ENCODE measurements around the gene TRPM8.
A peak's percentile ranks its signal among the peaks of the same experiment; 100 is the strongest.
"Not testable (repeated sequence)": the region's sequence is repeated elsewhere in the genome, so short reads cannot be mapped to it uniquely, and the experiment has no call there.

The TRPM8 gene

GRCh38 chr2:233917116-233917515 is at the start of gene TRPM8:
TRPM8 (plus strand) TSS chr2:233917373; CDS start chr2:233926538, 9,165 bp downstream.
- no peak for DNase-seq

GRCh38 chr2:233867993-233868532 is 49.1 kb upstream of the TRPM8 start, which contains the start of gene MSL3B:
MSL3B (minus strand) TSS chr2:233868386.
- DNase-seq = peak; percentile 45

GRCh38 chr2:233871432-233871831 is 45.7 kb upstream of the TRPM8 start:
- DNase-seq = no peak

- not testable (repeated sequence) for DNase-seq
These were observed 45.0 kb upstream of the TRPM8 start for GRCh38 chr2:233872125-233872524.

- DNase-seq = no peak
These were observed 34.8 kb upstream of the TRPM8 start for GRCh38 chr2:233882353-233882752.

GRCh38 chr2:233892793-233893192 is 24.4 kb upstream of the TRPM8 start:
- DNase-seq = no peak

- not testable (repeated sequence) for DNase-seq
These were observed 20.9 kb upstream of the TRPM8 start for GRCh38 chr2:233896253-233896652.

- DNase-seq = no peak
These were observed 15.8 kb upstream of the TRPM8 start for GRCh38 chr2:233901367-233901766.

- no peak for DNase-seq
These were observed 15.3 kb upstream of the TRPM8 start for GRCh38 chr2:233901884-233902283.

GRCh38 chr2:233905945-233906344 is 11.2 kb upstream of the TRPM8 start:
- DNase-seq = no peak

- no peak for DNase-seq
These were observed 9.5 kb upstream of the TRPM8 start for GRCh38 chr2:233907627-233908026.

GRCh38 chr2:233912691-233913423 is 4.3 kb upstream of the TRPM8 start:
- peak; percentile 52 for DNase-seq

- DNase-seq = no peak
These were observed 2.0 kb upstream of the TRPM8 start for GRCh38 chr2:233915128-233915527.

- no peak for DNase-seq
These were observed 2.1 kb downstream of the TRPM8 start for GRCh38 chr2:233919319-233919718.

GRCh38 chr2:233919938-233920337 is 2.8 kb downstream of the TRPM8 start:
- no peak for DNase-seq

- no peak for DNase-seq
These were observed 5.3 kb downstream of the TRPM8 start for GRCh38 chr2:233922471-233922870.

- DNase-seq = no peak
These were observed 8.2 kb downstream of the TRPM8 start for GRCh38 chr2:233925402-233925801.

- no peak for DNase-seq
These were observed 9.6 kb downstream of the TRPM8 start for GRCh38 chr2:233926806-233927205.

- DNase-seq = no peak
These were observed 11.6 kb downstream of the TRPM8 start for GRCh38 chr2:233928594-233929351.

- DNase-seq = no peak
These were observed 12.3 kb downstream of the TRPM8 start for GRCh38 chr2:233929352-233930022.

GRCh38 chr2:233934524-233934923 is 17.4 kb downstream of the TRPM8 start:
- DNase-seq = no peak

- no peak for DNase-seq
These were observed 18.3 kb downstream of the TRPM8 start for GRCh38 chr2:233935426-233935825.

- DNase-seq = no peak
These were observed 18.9 kb downstream of the TRPM8 start for GRCh38 chr2:233936089-233936488.

Data from left hindlimb (tissue), 1 donor.